Measurements from ENCODE around the gene KRABD2.
"Not testable (repeated sequence)": the region's sequence is repeated elsewhere in the genome, so short reads cannot be mapped to it uniquely, and the experiment has no call there.

Gene KRABD2

DNA sequence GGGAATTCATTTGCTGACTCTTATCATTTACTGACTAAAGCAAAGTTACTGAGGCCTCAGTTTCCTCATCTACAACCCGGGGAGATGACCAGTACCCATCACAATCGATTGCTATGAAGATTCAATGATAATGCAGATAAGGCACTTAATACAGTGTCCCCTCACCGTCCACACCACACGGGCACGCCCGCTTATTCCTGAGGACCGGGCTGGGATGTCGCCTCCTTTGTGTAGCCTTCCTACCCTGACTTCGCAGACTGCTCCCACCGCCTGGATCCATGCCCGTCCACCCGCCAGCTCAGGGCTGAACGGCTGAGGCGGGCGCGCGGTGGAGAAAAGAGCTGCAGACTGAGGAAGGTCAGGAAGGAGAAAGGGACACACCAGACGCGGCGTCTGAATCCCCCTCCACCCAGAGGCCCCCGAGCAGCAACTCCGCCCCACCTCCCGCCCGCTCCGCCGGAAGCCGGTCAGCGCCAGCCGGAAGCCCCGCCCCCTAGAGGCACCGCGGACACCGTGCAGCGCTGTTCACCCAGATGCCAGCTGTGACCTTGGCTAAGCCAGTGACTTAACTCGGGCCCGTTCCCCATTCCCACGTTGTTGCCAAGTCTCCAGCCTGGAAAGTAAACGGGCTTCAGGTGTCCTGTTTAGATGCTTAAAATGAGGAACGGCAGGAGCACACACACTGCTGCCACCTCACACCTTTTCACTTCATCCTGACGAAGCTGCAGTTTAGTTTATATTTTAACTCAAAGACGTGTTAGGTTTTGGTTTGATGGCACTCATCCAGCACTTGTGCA lies at the start of gene KRABD2:
KRABD2 (minus strand) TSS at position 434 of the 797 bp plus-strand sequence.
- peak; percentile 88 for DNase-seq (ENCODE audit: low read depth)

DNA sequence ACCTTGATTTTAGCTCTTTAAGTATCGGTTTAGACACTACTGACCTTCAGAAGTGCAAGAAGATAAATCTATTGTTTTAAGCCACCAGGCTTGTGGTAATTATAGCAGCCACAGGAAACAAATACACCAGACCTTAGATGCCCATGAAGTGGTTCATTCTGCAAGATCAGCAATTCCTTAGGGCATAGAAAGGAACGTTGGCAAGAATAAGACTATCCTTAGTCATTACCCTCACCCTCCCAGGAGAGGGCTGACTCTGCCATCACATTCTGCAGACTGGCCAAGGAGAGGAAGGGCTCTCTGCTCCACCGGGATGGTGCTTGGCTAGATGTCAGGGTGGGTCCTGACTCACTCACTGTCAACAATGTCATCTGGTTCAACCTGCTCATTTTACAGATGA lies 45.1 kb upstream of the KRABD2 start:
- no peak for DNase-seq (ENCODE audit: low read depth)

DNA sequence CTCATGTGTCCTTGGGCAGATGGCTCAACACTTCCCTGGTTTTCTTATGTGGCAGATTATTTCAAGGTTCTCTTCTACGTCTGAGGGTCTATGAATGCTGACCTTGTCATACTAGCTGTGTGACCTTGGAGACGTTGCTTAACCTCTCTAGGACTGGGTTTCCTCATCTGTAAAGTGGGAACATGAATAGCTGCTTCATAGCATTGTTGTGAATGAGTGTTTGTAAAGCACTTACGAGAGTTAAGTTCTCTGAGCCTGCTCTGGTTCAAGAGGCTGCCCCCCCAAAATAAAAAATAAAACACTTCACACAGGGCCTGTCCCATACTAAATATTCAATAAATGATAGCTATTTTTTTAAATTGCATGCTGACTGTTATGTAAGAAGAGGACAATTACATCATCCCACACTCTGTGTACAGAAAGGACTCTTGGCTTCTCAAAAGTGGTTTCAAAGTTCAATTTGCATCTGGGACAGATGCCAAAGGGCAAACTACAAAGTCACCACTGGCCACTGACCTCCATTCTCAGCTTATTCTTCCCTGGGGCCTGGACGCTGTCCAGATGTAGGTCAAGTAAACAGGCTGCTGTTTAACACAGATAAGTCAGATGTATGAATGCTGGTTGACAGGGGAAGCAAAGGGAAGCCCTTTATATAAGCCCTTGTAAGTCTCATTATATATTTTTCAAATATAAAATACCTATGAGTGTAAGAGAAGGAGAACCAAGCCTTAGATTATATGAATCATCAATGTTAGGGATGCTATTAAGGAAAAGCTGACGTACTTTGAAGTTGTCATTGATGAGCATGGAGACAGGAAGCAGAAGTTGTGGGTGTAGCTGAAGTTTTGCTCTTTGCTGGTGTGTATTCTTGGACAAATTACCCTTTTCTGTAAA lies 43.8 kb upstream of the KRABD2 start:
- no peak for DNase-seq (ENCODE audit: low read depth)

DNA sequence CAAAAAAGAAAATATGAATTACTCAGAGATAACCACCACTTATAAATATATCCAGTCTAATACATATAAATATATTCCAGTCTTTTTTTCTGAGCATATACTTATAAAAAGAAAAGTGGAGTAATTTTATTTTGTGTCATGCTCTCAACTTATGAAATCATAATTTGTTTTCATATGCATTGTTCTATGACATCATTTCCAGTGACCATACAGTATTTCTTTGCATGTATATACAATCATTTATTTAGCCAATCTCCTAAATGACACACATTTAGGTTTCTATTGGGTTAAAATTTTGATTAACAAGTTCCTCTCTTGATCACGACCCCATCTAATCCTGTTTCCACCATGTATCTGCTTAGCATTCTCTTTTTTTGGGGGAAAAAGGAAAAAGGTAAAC lies 42.8 kb upstream of the KRABD2 start:
- no peak for DNase-seq (ENCODE audit: low read depth)

DNA sequence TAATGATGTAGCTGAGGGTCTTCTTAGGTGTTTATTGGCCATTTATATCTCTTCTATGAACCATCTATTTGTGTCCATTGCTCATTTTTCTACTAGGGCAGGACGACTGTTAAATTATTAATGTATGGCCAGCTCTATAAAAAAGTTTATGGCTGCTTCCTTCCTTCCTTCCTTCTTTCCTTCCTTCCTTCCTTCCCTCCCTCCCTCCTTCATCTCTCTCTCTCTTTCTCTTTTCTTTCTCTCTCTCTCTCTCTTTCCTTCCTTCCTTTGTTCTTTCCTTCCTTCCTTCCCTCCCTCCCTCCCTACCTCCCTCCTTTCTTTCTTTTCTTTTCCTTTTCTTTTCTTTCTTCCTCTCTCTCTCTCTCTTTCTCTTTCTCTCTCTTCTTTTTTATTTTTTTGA lies 42.0 kb upstream of the KRABD2 start:
- DNase-seq (ENCODE audit: low read depth), result no peak

DNA sequence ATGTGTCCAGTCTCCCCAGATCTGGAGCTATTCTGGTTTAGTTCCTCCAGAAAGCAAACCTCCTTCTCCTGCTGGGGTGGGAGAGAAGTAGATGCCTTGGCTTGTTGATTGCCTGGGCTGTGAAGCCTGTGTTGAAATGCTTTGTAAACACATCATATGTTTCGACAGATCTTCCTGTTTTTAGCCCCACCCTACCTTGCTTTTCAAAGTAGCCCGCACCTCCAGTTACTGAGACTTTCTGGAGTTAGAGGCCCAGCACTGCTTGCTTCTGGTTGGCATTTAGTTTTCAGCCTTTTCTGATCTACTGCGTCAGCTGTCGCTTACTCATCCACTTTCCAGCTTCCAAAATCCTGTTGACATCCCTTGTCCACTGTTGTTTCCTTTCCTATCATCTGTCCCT lies 41.3 kb upstream of the KRABD2 start:
- no peak for DNase-seq (ENCODE audit: low read depth)

DNA sequence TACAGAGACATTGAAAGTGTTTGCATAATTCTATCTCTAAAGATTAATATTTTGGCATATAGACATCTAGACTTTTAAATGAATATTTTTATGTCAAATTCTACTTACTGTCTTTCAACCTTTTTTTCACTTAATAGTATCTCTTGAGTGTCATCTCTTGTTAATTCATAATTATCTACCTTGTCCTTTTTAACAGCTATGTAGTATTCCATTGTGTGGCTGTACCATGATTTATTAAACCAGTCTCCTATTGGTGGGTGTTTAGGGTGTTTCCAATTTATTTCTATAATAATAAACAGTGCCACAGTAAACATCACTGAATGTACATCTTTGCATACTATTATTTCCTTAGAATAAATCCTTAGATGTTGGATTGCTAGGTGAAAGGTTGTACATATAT lies 37.4 kb upstream of the KRABD2 start:
- no peak for DNase-seq (ENCODE audit: low read depth)

DNA sequence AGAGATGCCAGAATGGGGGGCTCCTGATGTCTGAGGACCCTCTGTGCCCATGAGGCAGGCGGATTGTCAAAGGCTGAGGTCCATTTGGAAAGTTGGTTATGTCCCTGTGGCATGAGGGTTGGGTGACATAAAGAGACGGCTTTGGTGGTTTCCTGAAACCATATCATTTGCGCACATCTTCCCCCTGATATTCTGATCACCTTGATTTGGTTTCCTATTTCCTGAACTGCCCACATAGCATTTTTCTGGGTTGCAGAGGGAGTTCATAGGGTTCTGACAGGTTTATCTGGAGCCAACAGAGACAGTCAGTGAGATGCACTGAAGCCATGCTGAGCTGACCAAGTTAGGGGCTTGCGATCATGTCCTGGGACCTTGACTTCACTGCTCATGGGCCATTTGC lies 36.8 kb upstream of the KRABD2 start:
- DNase-seq (ENCODE audit: low read depth), result no peak

DNA sequence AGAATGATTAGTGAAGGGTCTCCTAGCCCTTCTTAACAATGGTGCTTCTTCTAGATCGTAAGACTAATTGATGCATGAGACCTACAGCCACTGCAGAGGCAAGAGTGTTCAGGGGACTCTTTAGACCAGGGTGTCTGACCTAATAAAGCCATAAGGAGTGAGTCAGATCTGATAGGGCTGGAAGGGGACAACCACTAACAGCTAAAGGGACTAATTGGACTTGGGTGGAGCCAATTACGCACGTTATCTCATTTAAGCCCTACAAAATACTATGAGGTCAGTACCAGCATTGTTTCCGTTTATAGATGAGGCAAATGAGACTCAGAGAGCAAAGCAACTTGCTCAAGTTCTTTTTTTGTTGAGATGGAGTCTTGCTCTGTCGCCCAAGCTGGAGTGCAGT lies 35.6 kb upstream of the KRABD2 start:
- DNase-seq (ENCODE audit: low read depth), result no peak

DNA sequence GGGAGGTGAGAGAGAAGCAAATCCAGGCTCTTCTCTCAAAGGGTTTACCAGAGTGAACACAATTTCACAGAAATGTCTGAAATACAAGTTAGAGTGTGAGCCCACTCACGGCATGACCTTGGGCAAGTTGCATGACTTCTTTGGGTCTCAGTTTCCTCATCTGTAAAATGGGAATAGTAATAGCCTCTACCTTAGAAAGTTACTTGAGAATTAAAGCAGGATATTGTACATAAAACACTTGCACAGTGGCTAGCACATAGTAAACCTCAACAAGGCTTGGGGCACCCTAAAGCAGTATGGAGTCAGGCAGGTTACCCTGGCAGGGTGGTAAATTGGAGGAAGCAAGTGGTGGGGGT lies 34.4 kb upstream of the KRABD2 start:
- no peak for DNase-seq (ENCODE audit: low read depth)

DNA sequence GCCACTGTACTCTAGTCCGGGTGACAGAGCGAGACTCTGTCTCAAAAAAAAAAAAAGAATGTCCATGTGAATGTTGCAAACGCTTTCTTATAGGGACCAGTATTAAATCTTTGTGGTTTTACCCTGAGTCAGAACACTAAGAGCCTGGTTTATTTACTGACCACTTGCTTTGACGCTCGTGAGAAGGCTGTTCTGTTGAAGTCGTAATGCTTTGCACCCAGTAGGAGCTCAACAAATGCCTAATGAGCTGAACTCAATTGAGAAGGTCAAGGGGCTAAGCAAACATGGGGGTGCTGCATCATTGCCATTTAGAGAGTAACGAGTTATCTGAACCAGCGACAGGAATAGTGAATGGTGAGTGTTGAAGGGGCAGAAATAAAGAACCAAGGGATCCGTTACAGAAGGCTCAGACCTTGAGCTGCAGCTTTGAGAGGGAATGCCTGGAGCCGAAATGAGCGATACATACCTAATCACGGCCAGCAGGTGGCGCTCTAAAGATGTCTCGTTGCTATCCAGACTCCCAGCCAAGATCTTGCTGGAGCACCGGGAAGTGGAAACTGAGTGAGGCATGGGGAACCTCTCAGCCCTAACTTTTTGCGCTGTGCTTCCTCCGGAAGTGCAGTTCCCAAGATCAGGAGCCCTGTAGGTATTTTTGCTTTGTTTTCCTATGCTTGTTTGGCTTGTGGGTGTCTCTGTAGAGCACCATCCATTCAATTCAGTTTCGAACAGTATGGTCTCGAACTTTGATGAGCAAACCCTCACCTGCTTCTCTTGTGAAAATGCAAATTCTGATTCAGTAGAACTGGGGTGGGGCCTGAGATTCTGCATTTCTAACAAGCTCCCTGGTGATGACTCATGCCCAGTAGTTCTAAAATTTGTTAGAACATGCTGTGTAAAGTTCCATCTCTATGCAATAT lies 33.7 kb upstream of the KRABD2 start:
- DNase-seq (ENCODE audit: low read depth), result peak; percentile 65

DNA sequence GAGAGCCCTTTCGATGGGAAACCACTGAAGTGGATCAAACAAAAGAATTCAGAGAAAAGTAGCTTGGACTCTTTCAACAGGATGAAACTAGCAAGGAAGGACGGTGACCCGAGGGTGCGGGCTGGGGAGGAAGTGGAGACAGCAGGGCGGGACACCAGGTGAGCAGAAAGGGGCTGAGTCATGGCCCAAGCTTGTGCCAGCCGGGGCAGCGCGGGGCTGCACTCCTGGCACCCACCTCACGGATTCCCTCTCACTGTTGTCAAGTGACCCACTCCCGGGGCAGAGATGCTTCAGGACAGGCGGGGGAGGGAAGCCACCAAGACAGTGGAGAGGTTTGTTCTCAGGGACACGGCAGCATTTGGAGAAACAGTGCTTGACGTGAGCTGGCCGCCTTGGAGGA lies 31.9 kb upstream of the KRABD2 start:
- DNase-seq (ENCODE audit: low read depth), result no peak

DNA sequence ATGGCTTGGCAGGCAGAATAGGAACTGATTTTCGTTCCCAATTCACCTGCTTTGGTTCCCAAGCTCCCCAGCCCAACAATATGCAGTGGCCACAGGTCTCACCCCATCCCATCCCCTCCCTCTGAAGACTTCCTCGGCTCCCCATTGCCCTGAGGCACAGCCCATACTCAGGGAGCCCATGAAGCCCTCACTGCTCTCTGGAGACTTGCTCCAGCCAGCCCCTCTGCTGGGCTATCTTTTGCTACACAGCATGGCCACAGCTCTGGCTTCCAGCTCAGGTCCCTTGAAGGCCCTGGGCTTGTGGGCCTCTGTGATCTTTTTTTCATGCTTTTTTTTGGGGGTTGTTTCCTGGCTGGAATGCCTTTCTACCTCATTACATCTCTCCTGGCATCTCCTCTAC lies 29.7 kb upstream of the KRABD2 start:
- DNase-seq (ENCODE audit: low read depth), result no peak

DNA sequence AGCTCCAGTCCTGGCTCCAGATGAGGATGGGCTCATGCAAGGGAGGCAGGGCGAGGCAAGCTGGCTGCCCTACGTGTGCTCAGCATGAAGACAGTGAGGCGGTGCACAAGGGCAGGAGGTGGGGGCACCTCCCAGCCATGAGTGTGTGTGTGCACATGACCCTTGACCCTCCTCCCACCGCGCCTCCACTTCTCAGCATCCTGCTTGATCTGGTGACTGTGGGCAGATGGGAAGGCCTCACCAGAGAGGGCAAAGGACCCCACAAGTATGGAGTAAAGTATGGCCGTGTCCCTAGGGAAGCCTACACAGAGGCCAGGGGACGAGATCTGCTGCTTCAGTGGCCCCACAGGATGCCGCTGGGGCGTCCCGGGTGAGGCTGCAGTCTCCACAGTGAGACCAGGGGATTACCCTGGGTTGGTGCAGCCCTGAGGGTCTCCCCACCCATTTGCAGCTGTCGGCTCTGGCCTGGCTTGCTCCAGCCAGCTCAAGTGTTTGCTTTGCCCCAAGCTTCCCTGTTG lies 29.1 kb upstream of the KRABD2 start:
- no peak for DNase-seq (ENCODE audit: low read depth)

DNA sequence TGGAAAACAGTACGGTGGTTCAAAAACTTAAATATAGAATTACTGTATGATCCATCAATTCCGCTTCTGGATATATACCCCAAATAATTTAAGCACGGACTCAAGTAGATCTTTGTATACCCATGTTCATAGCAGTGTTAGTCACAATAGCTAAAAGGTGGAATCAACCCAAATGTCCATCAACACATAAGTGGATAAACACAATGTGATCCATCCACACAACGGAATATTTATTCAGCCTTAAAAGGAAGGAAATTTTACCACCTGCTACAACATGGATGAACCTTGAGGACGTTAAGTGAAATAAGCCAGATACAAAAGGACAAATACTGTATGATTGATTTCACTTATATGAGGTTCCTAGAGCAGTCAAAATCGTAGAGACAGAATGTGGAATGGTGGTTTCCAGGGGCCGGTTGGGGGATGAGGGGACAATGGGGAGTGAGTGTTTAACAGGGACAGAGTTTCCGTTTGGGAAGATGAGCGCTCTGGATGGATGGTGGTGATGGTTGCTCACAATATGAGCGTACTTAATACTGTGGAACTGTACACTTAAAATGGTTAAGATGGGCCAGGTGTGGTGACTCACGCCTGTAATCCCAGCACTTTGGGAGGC lies 26.5 kb upstream of the KRABD2 start:
- DNase-seq (ENCODE audit: low read depth), result no peak

DNA sequence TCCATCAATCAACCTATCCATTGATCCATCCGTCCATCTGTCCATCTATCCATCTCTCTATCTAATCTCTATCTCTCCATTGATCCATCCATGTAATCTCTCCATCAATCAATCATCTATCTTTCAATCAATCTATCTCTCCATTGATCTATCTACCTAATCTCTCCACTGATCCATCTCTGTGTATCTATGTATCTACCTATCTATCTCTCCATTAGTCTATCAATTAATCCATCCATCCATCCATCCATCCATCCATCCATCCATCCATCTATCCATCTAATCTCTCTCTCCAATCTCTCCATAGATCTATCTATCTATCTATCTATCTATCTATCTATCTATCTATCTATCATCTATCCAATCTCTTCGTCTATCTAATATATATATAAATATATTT lies 24.6 kb upstream of the KRABD2 start:
- no peak for DNase-seq (ENCODE audit: low read depth)

DNA sequence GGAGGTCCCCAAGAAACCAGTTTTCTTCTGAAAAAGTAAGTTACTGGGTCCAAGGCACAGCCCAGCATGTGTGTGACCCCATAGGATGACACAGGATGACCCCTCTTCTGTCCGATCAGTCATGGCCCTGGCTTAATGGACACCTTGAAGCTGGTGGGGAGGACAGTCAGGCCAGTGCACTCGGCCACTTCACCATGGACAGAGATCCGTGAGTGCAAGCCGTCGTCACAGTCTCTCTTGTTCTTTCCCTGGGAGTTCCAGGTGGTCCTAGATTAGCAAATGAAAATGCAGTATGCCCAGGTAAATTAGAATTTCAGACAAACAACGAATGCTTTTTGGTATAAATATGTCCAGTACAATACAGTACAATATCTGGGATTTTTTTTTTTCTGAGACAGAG lies 22.5 kb upstream of the KRABD2 start:
- no peak for DNase-seq (ENCODE audit: low read depth)

DNA sequence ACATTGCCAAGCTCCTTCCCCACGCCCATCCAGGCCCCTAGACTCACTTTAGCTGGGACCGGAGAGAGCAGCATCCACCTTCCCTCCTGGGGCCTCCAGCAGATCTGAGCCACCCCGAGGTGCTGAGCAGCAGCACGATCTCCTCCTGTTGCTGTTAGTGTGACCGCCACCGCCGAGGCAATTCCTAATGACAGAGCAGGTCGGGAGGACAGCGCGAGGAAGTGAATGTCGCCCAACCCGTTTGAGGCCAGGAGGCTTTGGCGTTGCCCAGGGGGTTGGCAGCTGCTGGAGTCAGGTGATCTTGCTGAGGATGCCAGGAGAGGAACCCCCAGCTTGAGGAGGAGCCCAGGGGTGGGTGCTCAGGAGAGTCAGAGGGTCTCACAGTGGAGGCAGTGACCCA lies 21.1 kb upstream of the KRABD2 start, which contains the start of gene RNF222:
RNF222 (minus strand) TSS at position 192 of the 400 bp plus-strand sequence. CDS start 4,366 bp downstream, outside the sequence.
- DNase-seq (ENCODE audit: low read depth), result no peak

DNA sequence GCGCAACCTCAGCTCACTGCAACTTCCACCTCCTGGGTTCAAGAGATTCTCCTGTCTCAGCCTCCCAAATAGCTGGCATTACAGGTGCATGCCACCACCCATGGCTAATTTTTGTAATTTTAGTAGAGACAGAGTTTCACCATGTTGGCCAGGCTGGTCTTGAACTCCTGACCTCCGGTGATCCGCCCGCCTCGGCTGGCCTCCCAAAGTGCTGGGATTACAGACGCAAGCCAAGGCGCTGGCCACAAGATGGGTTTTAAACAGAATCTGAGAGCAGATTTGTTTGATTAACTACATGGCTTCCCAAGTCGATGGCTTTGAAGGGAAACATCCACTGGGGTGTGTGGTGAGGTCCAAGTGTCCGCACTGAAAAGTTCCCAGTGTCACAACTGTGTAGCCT lies 18.0 kb upstream of the KRABD2 start:
- not testable (repeated sequence) for DNase-seq (ENCODE audit: low read depth)

DNA sequence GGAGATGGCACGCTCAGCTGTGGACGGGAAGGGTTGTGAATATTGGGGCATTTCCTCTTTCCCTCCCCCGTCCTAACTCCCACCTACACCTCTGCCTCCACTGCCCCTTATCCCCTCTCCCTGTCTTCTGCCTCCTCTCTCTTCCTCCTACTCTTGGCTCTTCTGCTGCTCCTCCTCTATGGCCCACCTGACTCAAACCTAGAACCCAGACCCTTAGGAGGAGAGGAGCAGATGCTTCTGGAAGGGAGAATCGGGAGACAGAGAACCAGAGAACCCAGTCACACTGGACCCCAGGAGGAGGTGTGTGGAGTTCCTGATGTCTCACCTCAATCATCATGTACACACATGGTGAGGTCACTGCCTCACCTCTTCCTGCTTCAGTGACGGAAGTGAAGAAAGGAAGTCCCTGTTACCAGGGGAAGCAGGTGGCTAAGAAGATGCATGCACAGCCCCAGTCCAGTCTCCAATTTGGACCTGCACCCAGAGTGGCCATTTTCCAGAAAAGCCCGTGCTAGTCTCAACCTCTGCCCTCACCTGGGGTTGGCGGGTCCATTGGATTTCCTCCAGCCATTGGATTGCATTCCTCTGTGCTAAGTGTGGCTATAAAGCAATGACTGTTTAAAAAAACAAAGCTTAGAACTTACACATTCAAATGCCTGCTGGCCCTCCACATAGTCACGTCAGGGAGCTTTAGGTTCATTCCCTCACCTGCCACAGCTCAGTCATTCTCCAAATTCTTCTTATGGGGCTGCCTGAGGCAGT lies 17.1 kb upstream of the KRABD2 start:
- peak; percentile 22 for DNase-seq (ENCODE audit: low read depth)

Data from activated gamma-delta T cell treated with anti-CD3 and anti-CD28 coated beads, Interleukin-2, amount 50 U/mL, for 16 hours (primary cell).